Measurements from ENCODE around the gene ZNF366. TPM values are rescaled to one million over a fixed set of nuclear protein-coding genes. Genes with fewer than 3 reads are reported as not detected.

ZNF366 gene
- total RNA-seq, 1 experiment from 2014 or later: not detected

DNA sequence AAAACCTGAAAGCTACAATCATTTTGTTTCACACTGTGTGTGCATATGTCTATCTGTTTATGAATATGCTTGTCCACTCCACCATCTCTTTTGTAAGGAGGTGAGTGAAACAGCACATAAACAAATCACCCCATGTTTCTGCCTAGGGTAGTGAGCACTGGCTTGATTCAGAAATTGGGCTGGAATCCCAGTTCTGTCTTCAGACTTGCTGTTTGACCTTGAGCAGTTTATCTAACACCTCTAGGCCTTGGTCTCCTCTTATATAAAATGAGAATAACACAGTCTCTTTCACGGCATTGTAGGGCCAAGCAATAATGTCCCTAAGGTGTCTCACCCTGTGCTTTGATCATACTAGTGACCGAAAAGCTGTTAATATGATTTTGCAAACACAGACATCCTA, 61.2 kb downstream of the ZNF366 start:
- POLR2A ChIA-PET: no interaction called here
- H3K27me3 ChIP-seq (replicated peaks; ENCODE audit: control insufficient read depth, insufficient read depth, low read length): no peaks in the 10 kb centered on the region
- H3K36me3 Mint-ChIP-seq (ENCODE audit: insufficient read depth, unreplicated experiment): no peaks in the 10 kb centered on the region
- peaks cover 7% of the 10 kb centered on the region for H3K9me3 Mint-ChIP-seq (ENCODE audit: unreplicated experiment)
- no peak overlapping the region for H3K4me3 ChIP-seq (ENCODE audit: low read depth, low read length)
- H3K9me3 ChIP-seq: no peaks in the 10 kb centered on the region; the same call in 1 of the 2 replicates
- no TSS peak for BruUV-seq (replicated peaks)
- H3K27ac Mint-ChIP-seq (ENCODE audit: unreplicated experiment): no peak overlapping the region
- intact Hi-C loops (cut with micrococcal nuclease; ENCODE audit: unreplicated experiment): no loop called here
- no peak overlapping the region for H3K4me3 Mint-ChIP-seq (ENCODE audit: unreplicated experiment)
- CTCF ChIA-PET: no interaction called here
- no peaks in the 10 kb centered on the region for H3K36me3 ChIP-seq (ENCODE audit: control insufficient read depth, insufficient read depth, low read length)
- TF ChIP-seq, protein P1, sequence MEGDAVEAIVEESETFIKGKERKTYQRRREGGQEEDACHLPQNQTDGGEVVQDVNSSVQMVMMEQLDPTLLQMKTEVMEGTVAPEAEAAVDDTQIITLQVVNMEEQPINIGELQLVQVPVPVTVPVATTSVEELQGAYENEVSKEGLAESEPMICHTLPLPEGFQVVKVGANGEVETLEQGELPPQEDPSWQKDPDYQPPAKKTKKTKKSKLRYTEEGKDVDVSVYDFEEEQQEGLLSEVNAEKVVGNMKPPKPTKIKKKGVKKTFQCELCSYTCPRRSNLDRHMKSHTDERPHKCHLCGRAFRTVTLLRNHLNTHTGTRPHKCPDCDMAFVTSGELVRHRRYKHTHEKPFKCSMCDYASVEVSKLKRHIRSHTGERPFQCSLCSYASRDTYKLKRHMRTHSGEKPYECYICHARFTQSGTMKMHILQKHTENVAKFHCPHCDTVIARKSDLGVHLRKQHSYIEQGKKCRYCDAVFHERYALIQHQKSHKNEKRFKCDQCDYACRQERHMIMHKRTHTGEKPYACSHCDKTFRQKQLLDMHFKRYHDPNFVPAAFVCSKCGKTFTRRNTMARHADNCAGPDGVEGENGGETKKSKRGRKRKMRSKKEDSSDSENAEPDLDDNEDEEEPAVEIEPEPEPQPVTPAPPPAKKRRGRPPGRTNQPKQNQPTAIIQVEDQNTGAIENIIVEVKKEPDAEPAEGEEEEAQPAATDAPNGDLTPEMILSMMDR (IDR thresholded peaks at IDR 0.05; ENCODE audit: insufficient read depth in 1 of 2, low read depth in 1 of 2, low read length in 1 of 2, severe bottlenecking in 1 of 2, unreplicated experiment in 1 of 2): no peak
- peaks cover 4% of the 10 kb centered on the region; the same call in 1 of the 2 replicates for H3K4me1 ChIP-seq
- H3K4me1 Mint-ChIP-seq (ENCODE audit: low read depth, unreplicated experiment): peaks cover 15% of the 10 kb centered on the region
- H3K27me3 Mint-ChIP-seq (ENCODE audit: insufficient read depth, unreplicated experiment): no peaks in the 10 kb centered on the region
- DNase-seq: no peak

DNA sequence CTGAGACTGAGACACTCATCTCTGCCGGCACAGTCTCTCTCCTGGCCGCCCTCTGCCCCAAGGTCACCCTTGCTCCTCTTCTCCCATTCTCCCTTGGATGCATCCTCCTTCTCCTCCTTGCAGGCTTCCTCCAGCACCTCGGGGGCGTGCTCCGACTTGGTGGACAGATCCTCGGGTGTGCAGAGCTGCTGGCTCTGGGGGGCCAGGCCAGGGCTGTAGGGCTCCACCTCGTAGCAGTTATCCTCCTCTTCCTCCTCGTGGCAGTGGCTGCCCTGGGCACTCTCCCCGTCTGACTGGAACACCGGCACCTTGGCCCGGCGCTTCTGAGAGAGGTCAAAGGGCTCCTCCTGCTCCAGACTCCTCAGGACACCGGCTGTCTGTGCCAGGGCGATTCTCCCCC, 63.3 kb downstream of the ZNF366 start:
- no peaks in the 10 kb centered on the region for H3K9me3 Mint-ChIP-seq (ENCODE audit: unreplicated experiment)
- Histone ChIP-seq H3K9me3 (no peaks in the 10 kb centered on the region), H3K4me1 (0 out of 2 replicates have a peak, but pooled peaks cover 4% of the 10 kb centered on the region), H3K27me3 (replicated peaks; ENCODE audit: control insufficient read depth, insufficient read depth, low read length) (no peaks in the 10 kb centered on the region), H3K36me3 (ENCODE audit: control insufficient read depth, insufficient read depth, low read length) (no peaks in the 10 kb centered on the region), H3K4me3 (ENCODE audit: low read depth, low read length) (no peak overlapping the region)
- TF ChIP-seq, protein P1 (IDR thresholded peaks at IDR 0.05; ENCODE audit: insufficient read depth in 1 of 2, low read depth in 1 of 2, low read length in 1 of 2, severe bottlenecking in 1 of 2, unreplicated experiment in 1 of 2): no peak
- intact Hi-C loops (cut with micrococcal nuclease; ENCODE audit: unreplicated experiment): no loop called here
- no peak overlapping the region for H3K4me3 Mint-ChIP-seq (ENCODE audit: unreplicated experiment)
- no peak for DNase-seq
- H3K4me1 Mint-ChIP-seq (ENCODE audit: low read depth, unreplicated experiment): peaks cover 9% of the 10 kb centered on the region
- H3K27me3 Mint-ChIP-seq (ENCODE audit: insufficient read depth, unreplicated experiment): no peaks in the 10 kb centered on the region
- CTCF ChIA-PET: no interaction called here
- no peaks in the 10 kb centered on the region for H3K36me3 Mint-ChIP-seq (ENCODE audit: insufficient read depth, unreplicated experiment)
- POLR2A ChIA-PET: no interaction called here
- BruUV-seq (replicated peaks): no TSS peak
- H3K27ac Mint-ChIP-seq (ENCODE audit: unreplicated experiment): no peak overlapping the region

DNA sequence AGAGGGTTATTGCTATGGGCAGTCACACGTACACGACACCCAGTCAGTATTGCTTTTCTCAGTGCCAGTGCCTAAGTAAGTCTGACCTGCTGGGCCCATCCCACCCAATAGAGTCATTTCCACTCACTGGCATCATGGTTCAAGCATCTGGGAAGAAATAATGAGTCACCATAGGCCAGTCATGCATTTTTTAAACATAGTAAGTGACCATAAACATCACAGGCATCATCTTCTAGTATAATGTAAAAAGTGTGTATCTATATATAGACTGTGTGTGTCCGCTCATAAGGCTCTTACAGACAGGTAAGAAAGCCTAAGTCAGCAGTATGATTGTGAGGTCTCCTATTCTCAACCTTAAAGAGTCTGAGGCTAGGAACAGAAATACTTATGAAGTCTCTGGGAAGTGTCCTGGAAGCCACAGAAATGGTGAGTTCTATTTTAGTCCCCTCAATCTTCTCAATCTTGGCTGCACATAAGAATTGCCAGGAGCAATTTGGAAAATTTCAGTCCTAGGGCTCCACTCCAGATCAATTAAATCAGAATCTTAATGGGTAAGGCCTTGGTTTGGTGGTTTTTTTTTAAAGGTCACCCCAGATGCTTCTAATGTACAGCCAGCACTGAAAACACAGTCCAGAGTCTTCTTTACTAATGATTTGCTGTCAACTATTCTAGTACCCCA, 65.2 kb downstream of the ZNF366 start:
- POLR2A ChIA-PET: no interaction called here
- no peak overlapping the region for H3K27ac Mint-ChIP-seq (ENCODE audit: unreplicated experiment)
- no peaks in the 10 kb centered on the region for H3K4me1 Mint-ChIP-seq (ENCODE audit: low read depth, unreplicated experiment)

More for the DNA sequence above, 65.2 kb downstream of the ZNF366 start:
- H3K27me3 Mint-ChIP-seq (ENCODE audit: insufficient read depth, unreplicated experiment): no peaks in the 10 kb centered on the region
- H3K9me3 Mint-ChIP-seq (ENCODE audit: unreplicated experiment): no peaks in the 10 kb centered on the region
- Histone ChIP-seq H3K27me3 (replicated peaks; ENCODE audit: control insufficient read depth, insufficient read depth, low read length) (no peaks in the 10 kb centered on the region), H3K36me3 (ENCODE audit: control insufficient read depth, insufficient read depth, low read length) (no peaks in the 10 kb centered on the region), H3K4me3 (ENCODE audit: low read depth, low read length) (no peak overlapping the region), H3K4me1 (no peaks in the 10 kb centered on the region), H3K9me3 (no peaks in the 10 kb centered on the region)
- CTCF ChIA-PET: no interaction called here
- no peak for DNase-seq
- no TSS peak for BruUV-seq (replicated peaks)
- intact Hi-C loops (cut with micrococcal nuclease; ENCODE audit: unreplicated experiment): no loop called here
- no peak overlapping the region for H3K4me3 Mint-ChIP-seq (ENCODE audit: unreplicated experiment)
- H3K36me3 Mint-ChIP-seq (ENCODE audit: insufficient read depth, unreplicated experiment): no peaks in the 10 kb centered on the region
- TF ChIP-seq, protein P1 (IDR thresholded peaks at IDR 0.05; ENCODE audit: insufficient read depth in 1 of 2, low read depth in 1 of 2, low read length in 1 of 2, severe bottlenecking in 1 of 2, unreplicated experiment in 1 of 2): no peak

Measured in Caco-2 (cell line).